Activated gamma-delta T cell (primary cell): ENCODE results near the gene TCF19.
"Not testable (repeated sequence)": the region's sequence is repeated elsewhere in the genome, so short reads cannot be mapped to it uniquely, and the experiment has no call there.

Source experiments
- DNase-seq: peaks from one replicate; lab custom pipeline; 2025; lab: John Stamatoyannopoulos, UW

Gene TCF19

DNA sequence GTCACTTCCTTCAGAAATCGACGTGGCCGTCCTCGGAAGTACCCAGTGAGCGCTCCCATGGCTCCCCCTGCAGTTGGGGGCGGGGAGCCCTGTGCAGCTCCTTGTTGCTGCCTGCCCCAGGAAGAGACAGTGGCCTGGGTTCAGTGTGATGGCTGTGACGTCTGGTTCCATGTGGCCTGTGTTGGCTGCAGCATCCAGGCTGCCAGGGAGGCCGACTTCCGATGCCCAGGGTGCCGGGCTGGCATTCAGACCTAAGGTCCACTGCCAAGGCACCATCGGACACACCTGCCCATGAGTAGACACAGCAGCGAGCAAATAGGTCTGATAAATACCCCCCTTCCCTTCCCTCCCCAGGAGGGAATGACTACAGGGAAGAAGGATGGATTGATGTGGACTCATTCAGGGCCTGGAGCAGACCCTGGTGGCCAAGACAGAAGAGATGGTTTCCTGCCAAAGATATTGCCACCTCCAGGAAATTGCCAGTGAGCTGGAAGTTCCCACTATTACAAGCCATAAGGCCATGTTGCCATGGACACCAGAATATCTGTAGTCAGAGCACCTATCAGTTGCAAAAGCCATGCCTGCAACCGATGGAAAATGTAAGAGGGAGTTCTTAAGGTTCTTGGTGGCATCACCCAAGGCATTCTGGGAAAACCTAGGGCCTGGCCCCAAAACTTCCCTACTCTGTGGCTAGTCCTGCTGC lies 4.2 kb downstream of the TCF19 start:
- DNase-seq = no peak

DNA sequence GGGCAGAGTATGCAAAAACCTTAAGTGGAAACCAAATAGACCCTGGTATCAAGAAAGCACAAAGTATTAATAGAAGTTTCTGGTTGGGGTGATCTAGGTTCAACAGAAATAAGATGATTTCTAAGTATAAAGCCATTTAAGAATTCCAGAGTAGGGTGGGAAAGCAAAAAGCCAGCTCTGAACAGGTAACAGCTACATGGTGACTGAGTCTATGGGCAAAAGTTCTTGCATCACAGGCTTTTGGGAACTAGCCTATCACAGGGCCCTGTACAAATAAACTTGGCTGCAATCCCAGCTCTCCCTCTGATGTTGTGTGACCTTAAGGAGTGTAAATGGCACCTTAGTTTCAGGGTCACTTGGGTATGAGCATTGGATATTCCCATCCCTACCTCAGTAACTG lies 5.5 kb downstream of the TCF19 start:
- DNase-seq = no peak

- not testable (repeated sequence) for DNase-seq
Measured at GRCh38 chr6:31164475-31165063, 6.2 kb downstream of the TCF19 start.

DNA sequence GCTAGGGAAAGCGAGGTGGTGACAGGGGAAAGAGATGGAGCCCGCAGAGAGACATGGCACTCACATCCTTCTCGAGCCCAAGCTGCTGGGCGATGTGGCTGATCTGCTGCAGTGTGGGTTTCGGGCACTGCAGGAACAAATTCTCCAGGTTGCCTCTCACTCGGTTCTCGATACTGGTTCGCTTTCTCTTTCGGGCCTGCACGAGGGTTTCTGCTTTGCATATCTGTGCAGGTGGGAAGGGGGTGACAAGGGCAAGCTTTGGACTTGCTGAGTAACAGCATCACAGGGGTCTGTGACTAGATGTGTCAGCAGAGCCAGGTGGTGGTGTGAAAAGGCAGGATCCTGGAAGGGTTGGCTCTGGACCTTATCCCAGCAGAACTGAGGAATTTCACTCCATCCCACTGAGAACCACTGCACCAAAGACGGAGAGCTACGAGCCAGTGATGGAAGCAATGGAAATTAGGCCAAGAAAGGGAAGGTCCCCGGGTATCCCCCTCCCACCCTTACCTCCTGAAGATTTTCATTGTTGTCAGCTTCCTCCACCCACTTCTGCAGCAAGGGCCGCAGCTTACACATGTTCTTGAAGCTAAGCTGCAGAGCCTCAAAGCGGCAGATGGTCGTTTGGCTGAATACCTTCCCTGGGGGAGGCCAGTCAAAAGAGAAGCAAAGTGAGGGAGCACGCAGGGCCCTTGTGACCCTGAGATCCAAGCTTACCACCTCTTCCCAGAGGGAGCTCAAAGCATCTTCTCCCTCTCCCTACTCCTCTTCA lies 6.9 kb downstream of the TCF19 start:
- not testable (repeated sequence) for DNase-seq

- no peak for DNase-seq
Measured at GRCh38 chr6:31165986-31166385, 7.6 kb downstream of the TCF19 start.

DNA sequence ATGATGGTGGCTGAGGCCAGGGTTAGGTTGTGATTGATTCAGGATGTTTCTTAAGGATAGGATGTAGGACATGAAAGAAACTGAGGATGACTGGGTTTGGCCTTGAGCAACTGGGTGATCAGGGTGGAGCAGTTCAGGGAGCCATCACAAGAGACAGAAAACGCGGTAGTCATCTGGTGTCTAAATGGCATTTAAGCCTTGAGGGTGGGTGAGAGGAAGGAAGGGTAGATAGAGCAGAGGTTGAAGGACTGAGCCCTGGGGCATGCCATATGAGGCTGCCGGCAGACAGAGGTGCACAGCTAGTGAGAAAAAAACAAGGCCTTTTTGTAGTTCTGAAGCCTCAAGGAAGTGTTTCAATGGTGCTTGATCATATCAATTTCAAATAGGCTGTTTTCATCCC lies 10.2 kb downstream of the TCF19 start:
- DNase-seq = no peak

DNA sequence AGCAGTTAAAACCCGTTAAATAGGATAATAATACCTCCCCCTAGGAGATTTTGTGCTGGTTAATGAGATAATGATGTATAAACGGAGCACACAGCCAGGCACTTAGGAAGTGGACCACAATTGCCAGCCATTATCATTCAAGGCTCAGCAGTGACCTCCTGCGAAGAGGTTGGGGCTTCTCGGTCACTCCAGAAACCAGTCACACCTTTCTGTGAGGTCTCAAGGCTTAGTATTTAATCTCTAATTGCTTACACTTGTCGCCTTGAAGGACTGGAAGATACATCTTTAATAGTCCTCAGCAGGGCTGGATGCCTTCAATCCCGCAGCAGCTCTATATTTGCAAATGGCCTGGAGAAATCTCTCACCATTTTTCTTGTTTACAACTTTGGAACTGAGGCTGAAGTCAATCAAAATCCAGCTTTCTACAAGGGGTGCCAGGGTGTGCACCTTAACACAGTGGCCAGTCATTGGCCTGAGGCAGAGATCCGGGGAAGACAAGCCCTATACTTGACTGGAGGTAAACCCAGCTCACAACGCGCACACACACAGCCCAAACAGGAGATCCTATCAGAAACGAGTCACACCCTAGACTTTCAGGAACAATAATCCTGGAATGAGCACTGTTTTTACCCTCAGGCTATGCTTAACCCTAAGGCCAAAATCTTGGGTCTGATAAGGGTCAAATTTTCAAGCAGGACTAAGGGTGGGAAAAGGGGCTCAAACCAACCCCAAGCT lies 10.9 kb downstream of the TCF19 start:
- no peak for DNase-seq

- DNase-seq = not testable (repeated sequence)
Measured at GRCh38 chr6:31169858-31170599, 11.6 kb downstream of the TCF19 start.

DNA sequence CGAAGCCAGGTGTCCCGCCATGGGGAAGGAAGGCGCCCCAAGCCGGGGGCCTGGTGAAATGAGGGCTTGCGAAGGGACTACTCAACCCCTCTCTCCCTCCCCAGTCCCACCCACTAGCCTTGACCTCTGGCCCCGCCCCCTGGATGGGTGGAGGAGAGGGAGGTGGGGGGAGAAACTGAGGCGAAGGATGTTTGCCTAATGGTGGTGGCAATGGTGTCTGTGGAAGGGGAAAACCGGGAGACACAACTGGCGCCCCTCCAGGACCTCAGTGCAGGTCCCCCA lies 12.2 kb downstream of the TCF19 start, which contains the start of gene POU5F1:
TSS of gene POU5F1 (minus strand) at position 83 of the 282 bp plus-strand sequence. CDS start at position 21, 62 bp downstream.
- DNase-seq = no peak

GRCh38 chr6:31170987-31171671 lies 12.7 kb downstream of the TCF19 start:
- no peak for DNase-seq

- DNase-seq = no peak
Measured at GRCh38 chr6:31171931-31172905, 13.8 kb downstream of the TCF19 start.

- DNase-seq = no peak
Measured at GRCh38 chr6:31172973-31173384, 14.6 kb downstream of the TCF19 start.

GRCh38 chr6:31173406-31173805 lies 15.0 kb downstream of the TCF19 start:
- DNase-seq = no peak

GRCh38 chr6:31174378-31174777 lies 16.0 kb downstream of the TCF19 start:
- no peak for DNase-seq

DNA sequence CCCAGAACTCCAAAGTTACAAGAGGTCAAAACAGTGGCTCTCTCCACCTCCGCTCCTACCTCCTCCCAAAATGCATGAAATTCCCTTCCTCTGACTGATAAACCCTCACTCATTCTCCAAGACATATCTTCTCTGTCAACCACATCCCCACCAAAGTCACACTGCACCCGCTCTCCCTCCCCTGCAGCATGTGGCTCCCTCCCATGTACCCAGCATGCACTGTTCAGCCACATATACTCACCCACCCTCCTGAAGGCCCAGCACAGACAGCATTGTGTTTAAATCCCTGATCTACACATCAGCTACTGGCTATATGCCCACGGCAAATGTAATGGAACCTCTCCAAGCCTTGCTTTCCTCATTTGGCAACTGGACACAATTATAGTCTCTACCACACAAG lies 17.6 kb downstream of the TCF19 start:
- no peak for DNase-seq

DNA sequence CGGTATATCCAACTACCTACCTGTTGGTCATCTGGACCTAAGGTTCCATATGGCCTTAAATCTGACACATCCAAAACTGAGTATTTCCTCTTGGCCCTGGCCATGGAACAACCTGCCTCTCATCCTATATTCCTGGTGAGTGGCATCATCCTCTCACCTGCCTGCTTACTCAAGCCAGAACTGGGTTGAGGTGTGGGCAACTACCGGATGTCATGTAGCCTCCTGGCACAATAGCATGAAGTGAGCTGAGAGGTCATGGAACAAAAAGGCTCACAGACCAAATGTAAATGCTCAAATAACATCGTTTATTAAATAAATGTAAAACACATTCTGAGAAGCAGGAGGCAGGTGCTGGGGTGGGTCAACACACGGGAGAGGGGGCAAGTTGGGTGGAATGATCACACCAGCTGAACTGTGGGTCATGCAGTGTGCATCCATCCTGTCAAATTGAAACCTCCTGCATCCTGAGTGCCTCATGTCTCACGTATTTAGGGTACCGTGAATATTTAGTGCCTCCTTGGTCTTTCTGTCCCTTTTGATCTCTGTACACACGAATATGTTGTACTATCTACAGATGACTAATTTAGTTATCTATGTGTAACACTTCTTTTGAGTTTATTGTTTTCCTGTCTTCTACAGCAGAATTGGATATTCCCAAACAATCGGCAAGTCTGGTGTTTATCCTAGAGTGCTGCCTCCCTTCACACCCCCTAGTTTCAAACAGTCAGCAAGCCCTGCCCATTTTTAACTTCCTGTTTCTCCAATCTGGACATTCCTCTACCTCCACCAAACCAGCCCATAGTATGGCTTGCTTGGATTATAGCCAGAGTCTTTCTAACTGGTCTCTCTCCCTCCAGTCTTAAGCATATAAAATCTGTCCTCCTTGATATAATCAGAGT lies 20.0 kb downstream of the TCF19 start:
- no peak for DNase-seq

DNA sequence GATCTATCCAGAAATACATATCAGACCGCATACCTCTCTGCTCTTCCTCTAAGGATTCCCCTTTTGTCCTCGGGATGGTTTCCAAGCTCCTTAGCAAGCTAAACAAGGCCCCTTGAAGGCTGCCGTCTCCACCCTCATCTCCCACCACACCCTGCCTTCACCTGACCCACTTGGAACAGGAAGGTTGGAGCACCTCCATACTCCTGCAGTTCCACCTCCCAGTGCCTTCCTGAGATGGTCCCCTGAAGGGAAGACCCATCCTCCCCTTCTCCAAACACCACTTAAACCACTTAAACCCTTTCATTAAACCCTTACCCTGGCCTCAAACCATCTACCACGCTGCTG lies 20.6 kb downstream of the TCF19 start:
- DNase-seq = no peak

- DNase-seq = no peak
Measured at GRCh38 chr6:31179896-31180295, 21.5 kb downstream of the TCF19 start.

DNA sequence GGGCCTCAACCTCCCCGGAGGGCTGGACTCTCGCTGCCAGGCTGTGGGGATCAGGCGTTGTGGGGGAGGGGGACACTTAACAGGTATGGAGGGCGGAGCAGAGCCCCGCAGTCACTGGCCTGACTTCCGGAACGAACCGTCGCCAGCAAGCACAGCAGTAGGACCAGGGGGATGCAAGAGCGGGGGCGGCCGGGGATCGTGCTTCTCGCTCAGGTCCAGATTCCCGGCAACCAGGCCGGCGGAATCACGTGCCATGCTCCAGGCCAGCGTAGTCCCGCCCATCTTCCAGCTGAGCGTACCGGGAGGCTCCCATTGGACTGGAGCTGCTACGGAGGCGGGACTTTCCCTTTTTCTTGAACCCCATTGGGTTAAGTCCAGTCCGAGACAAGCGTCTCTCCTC lies 22.1 kb downstream of the TCF19 start:
- DNase-seq = no peak
